ENCODE results near the gene BAMBI.

The BAMBI gene

DNA sequence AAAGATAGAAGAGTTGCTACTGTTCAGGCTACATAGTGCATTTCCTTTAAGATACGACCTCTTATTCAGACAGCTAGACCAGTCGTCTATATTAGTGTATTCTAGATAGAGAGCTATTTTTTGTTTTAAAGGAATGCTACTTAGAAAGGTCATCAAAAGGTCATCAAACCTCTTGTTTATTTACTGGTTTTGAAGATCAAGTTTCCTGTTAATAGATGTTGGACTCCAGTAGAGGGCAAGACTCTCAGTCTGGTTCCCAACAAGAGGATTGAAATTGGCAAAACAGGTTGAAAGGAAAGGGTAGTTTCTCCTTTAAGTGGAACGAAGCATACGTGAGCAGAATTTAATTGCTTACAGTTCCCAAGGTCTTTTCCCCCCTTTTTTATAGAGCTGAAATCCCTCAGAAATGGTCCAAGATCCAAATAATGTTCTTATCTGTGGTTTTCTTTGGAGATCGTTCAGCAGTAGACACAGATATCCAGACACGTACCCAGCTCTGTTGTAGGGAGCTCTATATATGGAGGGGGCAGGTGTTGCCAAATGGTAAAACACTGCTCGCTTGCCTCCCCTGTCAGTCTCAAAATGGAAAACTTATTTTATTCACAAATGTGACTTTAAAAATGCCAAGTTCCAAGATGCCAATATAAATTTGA lies 37.2 kb downstream of the BAMBI start:
- DNase-seq (ENCODE audit: insufficient read length, low spot score), result no peak
- FAIRE-seq, result no peak
- TF ChIP-seq, protein P1, sequence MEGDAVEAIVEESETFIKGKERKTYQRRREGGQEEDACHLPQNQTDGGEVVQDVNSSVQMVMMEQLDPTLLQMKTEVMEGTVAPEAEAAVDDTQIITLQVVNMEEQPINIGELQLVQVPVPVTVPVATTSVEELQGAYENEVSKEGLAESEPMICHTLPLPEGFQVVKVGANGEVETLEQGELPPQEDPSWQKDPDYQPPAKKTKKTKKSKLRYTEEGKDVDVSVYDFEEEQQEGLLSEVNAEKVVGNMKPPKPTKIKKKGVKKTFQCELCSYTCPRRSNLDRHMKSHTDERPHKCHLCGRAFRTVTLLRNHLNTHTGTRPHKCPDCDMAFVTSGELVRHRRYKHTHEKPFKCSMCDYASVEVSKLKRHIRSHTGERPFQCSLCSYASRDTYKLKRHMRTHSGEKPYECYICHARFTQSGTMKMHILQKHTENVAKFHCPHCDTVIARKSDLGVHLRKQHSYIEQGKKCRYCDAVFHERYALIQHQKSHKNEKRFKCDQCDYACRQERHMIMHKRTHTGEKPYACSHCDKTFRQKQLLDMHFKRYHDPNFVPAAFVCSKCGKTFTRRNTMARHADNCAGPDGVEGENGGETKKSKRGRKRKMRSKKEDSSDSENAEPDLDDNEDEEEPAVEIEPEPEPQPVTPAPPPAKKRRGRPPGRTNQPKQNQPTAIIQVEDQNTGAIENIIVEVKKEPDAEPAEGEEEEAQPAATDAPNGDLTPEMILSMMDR (IDR thresholded peaks at IDR 0.05; ENCODE audit: insufficient read depth, missing control alignments), result no peak

DNA sequence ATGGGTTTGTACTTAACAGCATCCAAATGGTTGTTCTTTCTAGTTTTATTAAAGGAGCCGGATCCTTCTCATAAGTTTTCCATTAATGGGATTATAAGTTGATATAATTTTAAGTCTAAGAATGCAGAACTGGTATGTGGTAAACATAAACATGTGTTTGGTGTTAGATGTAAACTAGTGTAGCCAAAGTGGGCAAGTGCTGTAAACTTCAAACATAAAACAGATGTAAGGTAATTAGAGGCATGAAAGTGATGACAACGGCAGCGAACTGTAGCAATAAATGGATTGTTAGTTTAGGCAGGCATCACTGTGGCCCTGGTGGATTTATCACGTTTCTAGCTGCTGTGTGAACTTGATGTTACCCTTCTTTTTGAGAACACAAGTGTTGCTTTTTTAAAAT lies 37.9 kb downstream of the BAMBI start:
- no peak for DNase-seq (ENCODE audit: insufficient read length, low spot score)
- TF ChIP-seq, protein P1 (IDR thresholded peaks at IDR 0.05; ENCODE audit: insufficient read depth, missing control alignments), result no peak
- FAIRE-seq, result no peak

DNA sequence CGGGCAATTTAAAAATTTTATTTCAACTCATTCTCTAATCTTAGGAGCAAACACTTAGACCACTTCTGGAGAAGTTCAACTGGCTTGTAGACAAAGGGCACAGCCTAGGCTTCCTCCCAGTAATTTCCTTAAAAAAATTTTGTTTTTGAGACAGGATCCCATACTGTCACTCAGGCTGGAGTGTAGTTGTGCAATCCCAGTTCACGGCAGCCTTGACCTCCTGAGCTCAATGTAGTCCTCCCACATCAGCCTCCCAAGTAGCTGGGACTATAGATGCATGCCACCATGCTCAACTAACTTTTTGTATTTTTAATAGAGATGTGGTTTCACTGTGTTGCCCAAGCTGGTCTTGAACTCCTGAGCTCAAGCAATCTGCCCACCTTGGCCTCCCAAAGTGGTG lies 38.4 kb downstream of the BAMBI start:
- DNase-seq (ENCODE audit: insufficient read length, low spot score) (no peak), FAIRE-seq (no peak)
- TF ChIP-seq, protein P1 (IDR thresholded peaks at IDR 0.05; ENCODE audit: insufficient read depth, missing control alignments), result no peak

DNA sequence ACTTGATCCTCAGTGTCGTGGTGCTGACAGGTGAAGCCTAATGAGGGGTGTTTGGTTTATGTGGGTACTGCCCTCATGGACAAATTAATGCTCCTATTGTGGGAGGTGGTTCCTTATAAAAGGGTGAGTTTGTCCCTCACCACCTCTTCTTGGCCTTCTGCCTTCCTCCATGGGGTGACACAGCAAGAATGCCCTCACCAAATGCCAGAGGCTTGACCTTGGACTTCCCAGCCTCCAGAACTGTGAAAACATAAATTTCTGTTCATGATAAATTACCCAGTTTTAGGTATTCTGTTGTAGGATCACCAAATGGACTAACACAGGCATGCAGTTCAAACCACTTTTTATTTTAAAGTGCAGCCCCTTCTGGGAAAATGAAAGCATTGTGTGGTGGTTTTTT lies 39.4 kb downstream of the BAMBI start:
- DNase-seq (ENCODE audit: insufficient read length, low spot score), result no peak
- TF ChIP-seq, protein P1 (IDR thresholded peaks at IDR 0.05; ENCODE audit: insufficient read depth, missing control alignments), result no peak
- FAIRE-seq, result no peak

DNA sequence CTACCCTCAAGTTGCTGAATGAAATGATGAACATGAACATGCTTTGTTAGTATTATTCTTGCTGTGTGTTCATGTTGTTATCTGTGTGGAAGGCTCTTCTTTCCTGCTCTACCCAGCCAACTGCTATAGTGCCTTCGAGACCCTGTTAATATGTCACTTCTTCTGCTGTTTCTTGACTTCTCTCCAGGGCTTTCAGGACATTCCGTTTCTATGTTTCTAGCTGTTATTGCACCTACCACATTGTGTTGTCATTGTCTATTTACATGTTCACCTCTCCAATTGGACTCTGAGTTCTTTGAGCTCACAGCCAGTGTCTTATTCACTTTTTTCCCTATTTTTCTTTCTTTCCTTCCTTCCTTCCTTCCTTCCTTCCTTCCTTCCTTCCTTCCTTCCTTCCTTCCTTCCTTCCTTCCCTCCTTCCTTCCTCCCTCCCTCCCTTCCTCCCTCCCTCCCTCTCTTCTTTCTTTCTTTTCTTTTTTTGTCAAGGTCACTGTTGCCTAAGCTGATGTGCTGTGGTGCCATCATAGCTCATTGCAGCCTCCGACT lies 40.4 kb downstream of the BAMBI start:
- TF ChIP-seq, protein P1 (IDR thresholded peaks at IDR 0.05; ENCODE audit: insufficient read depth, missing control alignments), result no peak
- no peak for DNase-seq (ENCODE audit: insufficient read length, low spot score)
- no peak for FAIRE-seq

DNA sequence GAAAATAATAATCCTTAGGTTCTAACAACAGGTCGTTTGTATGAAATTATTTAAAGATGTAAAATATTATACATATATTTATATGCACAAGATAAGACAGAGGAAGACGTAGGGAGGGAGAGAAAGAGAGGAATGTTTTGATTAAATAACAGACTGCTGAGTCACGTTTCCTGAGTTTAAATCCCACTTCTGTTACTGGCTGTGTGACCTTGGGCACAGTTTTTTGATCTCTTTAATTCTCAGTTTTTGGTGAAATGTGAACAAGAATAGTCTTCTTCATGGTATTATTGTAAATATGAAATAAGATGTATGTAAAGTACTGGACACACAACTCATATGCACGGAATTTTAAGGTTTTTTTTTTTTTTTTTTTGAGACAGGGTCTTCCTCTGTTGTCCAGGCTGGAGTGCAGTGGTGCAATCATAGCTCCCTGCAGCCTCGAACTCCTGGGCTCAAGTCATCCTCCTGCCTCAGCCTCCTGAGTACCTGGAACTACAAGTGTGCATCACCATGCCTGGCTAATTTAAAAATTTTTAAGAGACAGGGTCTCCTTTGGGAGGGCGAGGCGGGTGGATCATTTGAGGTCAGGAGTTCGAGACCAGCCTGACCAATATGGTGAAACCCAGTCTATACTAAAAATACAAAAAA lies 42.6 kb downstream of the BAMBI start:
- FAIRE-seq (no peak), DNase-seq (ENCODE audit: insufficient read length, low spot score) (no peak)
- TF ChIP-seq, protein P1 (IDR thresholded peaks at IDR 0.05; ENCODE audit: insufficient read depth, missing control alignments), result no peak
